GM18873 (cell line): ENCODE data around the gene PSAPL1.

Source experiments
- ATAC-seq: cut with Tn5 transposase; IDR thresholded peaks from one replicate; pipeline ENCODE4 v1.9.1; 2021; ENCODE audit warnings: mild to moderate bottlenecking, moderate library complexity, moderate number of reproducible peaks; ENCODE audit not compliant: unreplicated experiment, low FRiP score

Gene PSAPL1

DNA sequence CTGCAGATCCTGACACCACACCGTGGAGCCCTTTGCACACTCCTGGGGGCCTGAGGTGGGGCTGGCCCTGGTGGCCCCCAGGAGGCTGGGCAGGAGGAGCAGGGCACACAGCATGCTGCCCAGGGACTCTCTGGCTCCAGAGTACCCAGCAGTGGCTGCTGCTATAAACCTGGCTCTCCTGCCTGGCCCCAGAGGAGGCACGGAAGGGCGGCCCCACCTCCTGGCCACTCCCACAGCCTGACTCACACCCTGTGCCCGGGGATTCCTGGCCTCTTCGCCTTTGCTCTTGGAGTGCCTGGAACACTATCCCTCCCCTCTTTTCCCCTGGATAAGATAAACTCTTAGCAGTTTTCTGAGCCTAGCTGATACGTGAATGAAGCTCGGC is at the start of gene PSAPL1:
TSS of gene PSAPL1 (minus strand) at position 165 of the 385 bp plus-strand sequence. CDS start at position 114, 51 bp downstream.
- ATAC-seq = no peak

DNA sequence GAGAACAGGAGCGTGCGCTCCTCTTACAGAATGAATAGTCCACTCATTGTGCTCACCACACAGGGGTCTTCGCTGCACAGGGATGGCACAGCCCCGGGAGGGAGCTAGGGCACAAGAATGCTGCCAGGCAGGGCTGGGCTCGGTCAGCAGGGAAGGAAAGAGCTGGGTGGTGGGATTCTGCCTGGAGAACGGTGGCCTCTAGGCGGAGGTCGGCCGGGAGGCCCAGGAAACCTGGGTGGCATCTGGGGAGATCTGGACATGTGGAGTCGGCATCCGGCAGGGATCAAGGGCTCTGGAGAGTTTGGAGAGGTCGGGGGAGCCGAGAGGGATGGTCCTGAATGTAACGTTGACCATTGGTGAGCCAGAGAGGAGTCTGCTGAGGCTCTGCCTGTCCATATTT is 46.5 kb upstream of the PSAPL1 start:
- no peak for ATAC-seq

- ATAC-seq = no peak
Measured at GRCh38 chr4:7480423-7480822, 45.7 kb upstream of the PSAPL1 start.

DNA sequence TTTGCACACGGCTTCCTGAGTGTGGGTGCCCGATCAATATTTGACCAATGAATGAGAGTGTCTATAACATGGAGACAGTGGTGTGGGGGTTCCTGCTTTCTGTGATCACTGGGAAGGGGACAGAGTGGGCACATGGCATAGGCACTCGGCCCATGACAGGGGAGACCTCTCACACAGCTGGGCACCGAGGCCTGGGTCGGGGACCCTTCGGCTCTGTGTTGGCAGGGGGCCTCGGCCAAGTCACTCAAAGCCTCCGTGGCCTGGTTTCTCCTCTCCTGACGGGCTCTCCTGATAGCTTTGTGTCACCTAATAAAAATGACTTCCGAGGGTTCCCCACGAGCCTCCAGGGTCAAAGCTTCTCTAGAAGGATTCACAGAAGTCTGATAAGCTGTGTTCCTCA is 43.9 kb upstream of the PSAPL1 start:
- no peak for ATAC-seq

DNA sequence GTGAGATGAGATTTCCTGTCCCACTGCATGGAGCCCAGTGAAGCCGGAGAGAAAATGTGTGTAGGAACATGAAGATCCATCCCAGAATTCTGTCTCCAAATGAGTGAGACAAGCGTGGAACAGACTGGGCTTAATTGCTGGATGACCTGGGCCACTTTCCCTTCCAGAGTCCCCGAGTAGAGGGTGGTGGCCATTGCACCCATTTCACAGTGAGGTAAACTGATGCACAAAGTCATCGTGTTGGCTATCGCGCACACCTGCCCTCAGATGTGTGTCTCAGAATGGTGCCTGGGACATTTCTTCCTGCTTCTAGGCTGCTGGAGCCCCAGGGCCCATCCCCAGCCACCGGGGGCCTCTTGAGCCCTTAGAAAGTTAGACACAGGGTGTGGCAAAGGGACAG is 43.0 kb upstream of the PSAPL1 start:
- no peak for ATAC-seq

GRCh38 chr4:7476820-7477219 is 42.1 kb upstream of the PSAPL1 start:
- ATAC-seq = no peak

DNA sequence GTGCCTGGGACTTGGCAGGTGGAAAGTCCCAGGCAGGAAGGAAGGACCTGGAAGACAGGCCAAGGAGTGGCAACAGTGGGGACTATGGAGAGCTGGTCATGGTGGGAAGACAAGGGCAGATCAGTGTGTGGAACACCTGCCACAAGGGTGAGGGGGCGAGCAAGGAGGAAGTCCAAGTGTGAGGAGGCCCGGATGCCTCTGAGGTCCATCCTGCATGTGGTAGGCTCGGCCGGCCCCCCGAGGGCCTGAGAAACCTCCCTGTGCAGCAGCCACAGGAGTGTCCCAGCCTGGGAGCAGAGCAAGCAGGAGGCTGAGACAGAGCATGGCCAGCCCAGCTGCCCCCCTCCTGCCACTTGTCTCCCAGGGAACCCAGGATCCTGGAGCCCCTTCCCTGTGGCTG is 40.5 kb upstream of the PSAPL1 start:
- no peak for ATAC-seq

DNA sequence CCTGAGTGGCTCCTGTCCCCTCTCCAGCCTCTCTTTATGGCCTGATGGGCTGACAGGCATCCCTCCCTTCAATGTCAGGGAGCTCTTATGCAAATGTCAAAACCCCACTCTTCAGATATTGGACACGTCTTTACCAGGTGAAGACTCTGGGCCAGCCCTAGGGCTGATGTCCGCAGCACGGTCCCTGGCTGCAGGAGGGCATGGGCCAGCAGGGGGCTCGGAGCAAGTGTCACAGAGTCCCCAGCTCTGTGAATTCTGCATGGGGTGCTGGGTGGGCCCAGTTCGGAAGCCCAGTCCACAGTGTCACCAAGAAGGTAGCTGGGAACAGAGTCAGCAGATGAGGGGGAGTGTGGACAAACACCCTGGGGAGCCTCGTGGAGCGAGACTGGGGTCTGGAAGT is 39.6 kb upstream of the PSAPL1 start:
- no peak for ATAC-seq

DNA sequence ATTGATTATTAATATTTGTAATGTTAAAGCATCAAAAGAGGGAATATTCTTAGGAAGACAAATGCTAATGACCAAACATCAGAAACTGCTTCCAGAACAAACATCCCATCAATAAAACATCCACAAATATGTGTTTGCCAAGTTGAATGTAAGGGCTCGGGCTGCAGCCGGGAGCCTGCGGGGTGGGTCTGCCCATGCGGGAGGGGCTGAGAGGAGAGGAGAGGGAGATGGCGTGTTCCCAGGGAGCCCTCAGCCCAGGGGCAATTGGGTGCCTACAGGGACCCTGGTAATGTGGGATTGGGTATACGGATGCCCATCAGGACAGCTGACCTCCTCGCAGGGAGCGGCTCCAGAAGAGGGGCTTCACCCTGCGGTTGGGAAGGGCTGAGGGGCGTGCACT is 38.4 kb upstream of the PSAPL1 start:
- no peak for ATAC-seq

GRCh38 chr4:7472442-7473013 is 37.8 kb upstream of the PSAPL1 start:
- no peak for ATAC-seq

DNA sequence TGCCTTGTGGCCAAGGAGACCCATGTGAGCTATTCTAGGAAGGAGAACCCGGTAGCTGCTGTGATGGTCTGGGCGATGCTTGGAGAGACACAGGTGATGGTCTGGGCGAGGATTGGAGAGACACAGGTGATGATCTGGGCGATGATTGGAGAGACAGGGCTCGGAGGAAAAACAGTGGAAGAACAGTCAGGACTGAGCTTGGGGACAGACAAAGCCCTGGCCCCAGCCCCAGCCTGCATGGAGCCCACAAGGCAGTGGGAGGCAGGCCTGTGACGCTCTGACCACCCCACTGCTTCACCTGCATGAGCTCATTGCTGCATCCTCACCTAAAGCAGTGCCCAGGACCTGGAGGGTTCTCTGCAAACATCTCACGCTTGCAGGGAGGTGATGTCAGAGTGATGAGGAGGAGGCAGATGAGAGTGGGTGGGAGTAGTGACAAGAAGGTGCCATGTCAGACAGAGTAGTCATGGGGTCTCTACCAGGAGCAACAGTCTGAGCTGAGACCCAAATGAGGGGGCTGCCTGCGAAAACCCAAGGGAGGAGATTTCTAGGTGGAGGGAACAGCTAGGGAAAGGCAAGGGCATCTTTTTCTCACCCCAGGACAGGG is 35.9 kb upstream of the PSAPL1 start:
- ATAC-seq = no peak

- no peak for ATAC-seq
Measured at GRCh38 chr4:7470111-7470510, 35.4 kb upstream of the PSAPL1 start.

GRCh38 chr4:7469023-7469422 is 34.3 kb upstream of the PSAPL1 start:
- no peak for ATAC-seq

- ATAC-seq = no peak
Measured at GRCh38 chr4:7467471-7467870, 32.7 kb upstream of the PSAPL1 start.

DNA sequence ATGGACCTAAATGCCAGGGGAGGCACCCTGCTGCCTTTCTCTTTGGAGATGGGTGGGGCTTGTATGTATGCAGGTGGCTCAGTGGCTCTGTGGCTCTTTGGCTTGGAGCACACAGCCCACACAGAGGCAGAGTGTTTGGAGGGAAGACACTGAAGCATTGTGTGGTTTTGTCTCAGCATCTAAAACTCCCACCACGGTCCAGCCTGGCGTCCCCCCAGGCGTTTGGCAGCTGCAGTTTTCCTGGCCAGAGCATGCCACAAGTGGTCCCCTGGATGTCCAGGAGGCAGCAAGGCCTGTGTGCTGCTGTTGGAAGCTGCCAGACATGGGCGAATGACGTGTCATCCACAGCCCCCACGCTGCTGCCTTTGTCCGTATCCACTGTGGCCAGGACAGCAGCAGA is 32.2 kb upstream of the PSAPL1 start:
- no peak for ATAC-seq

DNA sequence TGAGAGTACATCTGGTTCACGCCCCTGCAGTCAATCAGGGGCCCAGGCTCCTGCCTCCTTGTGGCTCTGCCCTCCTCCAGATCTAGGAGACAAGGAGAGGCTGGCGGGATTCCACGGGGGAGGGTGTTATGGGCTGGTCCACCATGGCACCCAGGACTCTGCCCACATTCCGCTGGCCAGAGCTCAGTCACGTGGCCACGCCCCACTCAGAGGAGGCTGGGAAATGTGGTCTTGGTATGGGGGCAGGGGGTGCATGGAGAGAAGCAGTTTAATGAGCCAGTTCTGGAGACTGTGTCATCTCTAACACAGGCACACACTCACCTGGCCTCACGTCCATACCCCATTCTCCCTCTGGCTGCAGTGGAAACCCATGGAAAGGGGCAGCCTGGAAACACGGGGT is 31.5 kb upstream of the PSAPL1 start:
- no peak for ATAC-seq

- no peak for ATAC-seq
Measured at GRCh38 chr4:7465017-7465416, 30.3 kb upstream of the PSAPL1 start.

- ATAC-seq = no peak
Measured at GRCh38 chr4:7464259-7464655, 29.5 kb upstream of the PSAPL1 start.

DNA sequence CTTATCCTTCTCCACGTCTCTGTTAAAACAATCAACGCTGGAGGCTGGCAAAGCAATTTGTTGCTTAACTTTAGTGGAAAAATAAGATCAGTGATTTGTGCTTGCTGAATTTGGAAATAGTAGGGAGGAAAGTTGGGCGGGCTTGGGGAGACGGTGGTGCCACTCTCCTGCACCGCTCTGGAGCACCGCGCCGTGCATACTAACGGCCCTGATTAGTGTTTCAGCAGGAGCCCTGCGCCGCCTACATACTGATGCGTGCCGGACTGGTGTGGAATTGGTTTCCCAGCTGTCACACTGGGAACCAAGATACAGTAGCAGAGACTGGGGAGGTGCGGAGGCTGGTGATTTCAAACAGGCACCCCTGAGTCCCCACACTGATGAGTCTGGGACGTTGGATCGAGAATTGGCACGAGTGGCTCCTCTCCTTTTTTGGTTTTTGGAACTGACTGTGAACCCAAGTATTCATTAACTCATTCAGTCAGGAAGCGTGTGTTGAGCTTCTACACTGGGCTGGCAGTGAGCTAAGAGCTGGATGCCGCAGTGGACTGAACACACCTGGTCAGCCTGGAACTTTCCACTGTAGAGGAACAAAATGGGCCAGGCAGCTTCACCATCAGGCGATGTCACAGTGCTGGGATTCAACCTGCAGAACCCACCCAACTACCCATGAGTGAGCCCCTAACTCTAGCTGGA is 29.0 kb upstream of the PSAPL1 start:
- no peak for ATAC-seq

GRCh38 chr4:7462509-7462971 is 27.8 kb upstream of the PSAPL1 start:
- ATAC-seq = no peak

GRCh38 chr4:7461230-7461629 is 26.5 kb upstream of the PSAPL1 start:
- no peak for ATAC-seq

- ATAC-seq = no peak
Measured at GRCh38 chr4:7460566-7460965, 25.8 kb upstream of the PSAPL1 start.
